Measurements from ENCODE around the gene MN1.

MN1 gene

DNA sequence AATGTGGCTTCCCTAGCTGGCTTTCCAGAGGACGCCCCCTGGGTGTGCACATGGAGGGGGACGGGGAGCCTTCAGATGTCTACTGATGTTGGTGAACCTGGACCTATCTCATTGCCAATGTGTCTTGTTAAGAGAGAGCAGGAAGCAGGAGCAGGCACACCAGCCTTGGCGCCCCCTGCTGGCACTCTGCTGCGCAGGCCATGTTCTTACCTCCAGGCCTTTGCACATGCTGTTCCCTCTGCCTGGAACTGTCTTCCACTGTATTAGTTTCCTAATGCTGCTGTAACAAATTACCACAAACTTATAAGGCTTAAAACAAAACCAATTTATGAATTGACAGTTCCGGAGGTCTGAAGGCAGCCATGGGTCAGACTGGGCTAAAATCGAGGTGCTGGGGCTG, 23.6 kb upstream of the MN1 start:
- peak; percentile 45 for DNase-seq

GRCh38 chr22:27823221-27823620, 21.7 kb upstream of the MN1 start:
- DNase-seq = no peak

DNA sequence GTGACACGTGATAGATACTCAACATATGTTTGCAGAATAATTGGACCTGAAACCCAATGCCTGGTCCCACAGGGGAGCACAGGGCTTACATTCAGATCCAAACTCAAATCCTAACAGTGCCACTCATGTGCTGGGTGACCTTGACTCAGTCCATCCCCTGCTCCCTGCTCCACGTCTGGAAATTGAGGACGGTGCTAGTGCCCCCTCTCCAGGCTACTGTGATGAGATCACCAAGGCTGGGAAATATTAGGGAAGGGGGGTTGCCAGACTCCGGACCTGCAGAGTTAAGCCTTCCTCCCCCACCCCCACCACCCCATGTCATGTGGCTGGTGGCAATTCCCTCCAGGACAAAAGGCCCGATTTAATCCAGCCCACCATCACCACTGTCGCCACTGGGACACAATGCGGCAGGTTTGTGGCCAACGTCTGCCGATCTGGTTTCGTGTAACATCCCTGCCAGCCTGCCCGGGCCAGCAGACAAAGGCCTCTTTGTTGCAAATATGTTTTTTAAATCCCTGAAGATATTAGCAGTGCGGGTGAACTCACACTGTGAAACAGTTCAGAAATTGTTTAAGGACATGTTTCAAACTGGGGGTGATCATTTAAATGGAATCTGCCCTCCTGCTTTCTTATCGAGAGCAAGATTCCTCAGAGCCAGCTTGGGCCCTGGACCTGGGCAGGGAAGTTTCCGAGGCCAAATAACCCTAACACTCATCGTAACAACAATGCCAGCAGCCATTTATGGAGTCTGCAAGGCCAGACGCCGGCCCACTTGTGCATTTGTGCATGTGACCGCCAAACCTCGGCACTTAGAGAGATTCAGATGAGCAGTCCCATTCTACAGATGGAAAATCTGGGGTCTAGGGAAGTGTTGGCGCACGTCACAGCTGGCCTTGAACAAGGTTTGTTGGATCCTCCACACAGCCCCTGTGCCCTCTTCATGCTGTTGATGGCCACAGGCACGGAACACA, 19.6 kb upstream of the MN1 start:
- DNase-seq = no peak

DNA sequence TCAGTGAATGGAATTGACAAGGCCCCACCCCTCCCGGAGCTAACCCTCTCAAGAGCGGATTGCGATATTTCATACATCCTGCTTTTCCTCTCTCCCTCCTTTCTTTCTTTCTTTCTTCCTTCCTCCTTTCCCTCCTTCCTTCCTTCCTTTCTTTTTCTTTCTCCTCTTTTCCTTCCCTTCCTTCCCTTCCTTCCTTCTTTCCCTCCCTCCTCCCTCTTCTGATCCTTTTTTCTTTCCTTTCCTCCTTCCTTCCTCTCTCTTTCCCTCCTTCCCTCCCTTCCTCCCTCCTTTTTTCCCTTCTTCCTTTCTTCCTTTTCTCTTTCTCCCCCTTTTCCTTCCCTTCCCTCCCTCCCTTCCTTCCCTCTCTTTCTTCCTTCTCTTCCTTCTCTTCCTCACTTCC, 15.0 kb upstream of the MN1 start:
- DNase-seq = no peak

- DNase-seq = no peak
Observed at GRCh38 chr22:27815826-27816530, 14.4 kb upstream of the MN1 start.

GRCh38 chr22:27814993-27815392, 13.4 kb upstream of the MN1 start:
- DNase-seq = no peak

- DNase-seq = no peak
Observed at GRCh38 chr22:27811778-27812177, 10.2 kb upstream of the MN1 start.

DNA sequence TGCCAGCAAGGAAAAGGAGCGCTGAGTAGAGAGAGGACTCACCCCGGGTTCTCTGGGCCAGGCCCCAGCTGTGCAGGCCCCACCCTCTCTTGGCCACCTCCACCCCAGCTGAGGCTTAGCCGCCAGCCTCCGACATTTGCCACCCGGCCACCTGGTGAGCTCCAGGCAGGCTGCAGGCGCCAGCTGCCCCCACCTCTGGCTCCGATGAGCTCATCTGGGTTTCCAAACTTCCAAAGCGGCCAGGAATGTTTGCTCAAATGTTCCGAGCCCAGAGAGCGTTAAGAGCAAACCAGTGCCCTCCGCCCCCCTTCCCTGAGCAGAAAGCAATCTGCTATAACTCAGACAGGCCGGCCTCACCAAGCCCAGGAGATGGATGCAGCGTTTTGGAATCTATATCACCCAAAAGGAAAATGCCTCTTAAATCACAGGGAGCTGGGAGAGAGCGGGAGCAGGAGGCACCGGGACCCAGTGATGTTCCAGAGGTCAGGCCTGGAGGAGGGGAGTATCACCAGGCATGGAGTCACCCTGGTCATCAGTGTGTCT, 9.1 kb upstream of the MN1 start:
- DNase-seq = no peak

- DNase-seq = no peak
Observed at GRCh38 chr22:27809700-27810608, 8.4 kb upstream of the MN1 start.

- no peak for DNase-seq
Observed at GRCh38 chr22:27809226-27809603, 7.7 kb upstream of the MN1 start.

DNA sequence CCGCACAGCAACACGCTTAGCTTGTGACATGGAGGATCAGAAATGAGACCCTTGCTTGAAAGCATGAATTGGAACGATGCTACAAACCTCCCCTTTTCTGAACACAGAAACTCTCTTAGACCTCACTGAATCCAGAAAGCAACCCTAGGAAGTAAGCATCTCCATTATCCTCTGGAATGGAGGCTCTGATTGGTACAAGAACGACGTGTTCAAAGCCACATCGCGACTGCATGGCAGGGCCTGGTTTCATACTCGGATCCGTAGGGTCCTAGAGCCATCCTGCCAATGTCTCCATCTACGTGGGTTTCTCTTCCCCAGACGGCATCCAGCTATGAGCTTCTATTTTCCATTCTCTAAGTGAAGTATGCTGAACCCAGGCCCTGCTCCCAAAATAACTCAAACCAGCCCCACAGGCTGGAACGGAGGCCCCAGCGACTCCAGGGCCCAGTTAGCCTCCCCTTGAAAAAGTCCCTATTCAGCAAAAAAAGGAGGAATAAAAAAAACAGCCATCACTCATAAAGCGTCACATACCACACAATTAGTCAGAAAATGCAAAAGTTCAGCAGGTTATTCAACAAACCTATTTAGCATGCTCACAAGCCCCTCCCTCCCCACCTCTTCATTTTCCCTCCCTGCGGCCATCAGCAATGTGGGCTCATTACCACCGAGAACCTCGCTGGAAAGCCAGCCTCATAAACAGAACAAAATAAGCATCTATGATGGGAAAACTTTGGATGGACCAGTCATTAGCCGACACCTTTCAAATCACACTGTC, 7.1 kb upstream of the MN1 start:
- no peak for DNase-seq

- DNase-seq = no peak
Observed at GRCh38 chr22:27805841-27806240, 4.3 kb upstream of the MN1 start.

- DNase-seq = peak; percentile 39
Observed at GRCh38 chr22:27804470-27805297, 3.1 kb upstream of the MN1 start.

DNA sequence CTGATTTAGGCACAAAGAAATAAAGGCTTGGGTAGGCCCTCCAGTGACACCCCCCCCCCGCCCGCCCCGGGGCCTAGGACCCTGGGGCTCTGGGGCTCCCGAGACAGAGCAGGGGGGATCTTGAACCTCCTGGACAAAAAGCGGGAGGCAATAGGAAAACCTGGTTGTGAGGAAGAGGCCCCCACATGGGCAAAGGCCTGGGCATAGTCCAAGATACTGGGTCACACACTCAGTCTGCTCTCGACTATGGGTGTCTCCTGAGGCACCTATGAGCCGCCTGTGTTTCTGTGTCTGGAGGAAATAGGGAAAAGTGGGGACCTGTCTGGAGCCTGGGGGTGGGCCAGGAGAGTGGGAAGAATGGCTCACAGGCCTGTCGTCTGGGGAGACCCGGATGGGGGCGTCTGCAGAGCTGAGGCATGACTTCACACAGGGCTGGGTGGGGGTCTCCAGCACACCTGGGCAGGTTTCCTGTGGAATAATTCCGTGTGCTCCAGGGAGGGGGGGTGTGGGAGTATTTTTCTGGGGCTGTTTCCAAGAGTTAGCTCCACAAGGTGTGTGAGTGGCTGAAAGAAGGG, 2.4 kb upstream of the MN1 start:
- no peak for DNase-seq

GRCh38 chr22:27802346-27803073, 954 bp upstream of the MN1 start:
- no peak for DNase-seq

- DNase-seq = peak; percentile 33
Observed at GRCh38 chr22:27801202-27801615, 347 bp downstream of the MN1 start.

DNA sequence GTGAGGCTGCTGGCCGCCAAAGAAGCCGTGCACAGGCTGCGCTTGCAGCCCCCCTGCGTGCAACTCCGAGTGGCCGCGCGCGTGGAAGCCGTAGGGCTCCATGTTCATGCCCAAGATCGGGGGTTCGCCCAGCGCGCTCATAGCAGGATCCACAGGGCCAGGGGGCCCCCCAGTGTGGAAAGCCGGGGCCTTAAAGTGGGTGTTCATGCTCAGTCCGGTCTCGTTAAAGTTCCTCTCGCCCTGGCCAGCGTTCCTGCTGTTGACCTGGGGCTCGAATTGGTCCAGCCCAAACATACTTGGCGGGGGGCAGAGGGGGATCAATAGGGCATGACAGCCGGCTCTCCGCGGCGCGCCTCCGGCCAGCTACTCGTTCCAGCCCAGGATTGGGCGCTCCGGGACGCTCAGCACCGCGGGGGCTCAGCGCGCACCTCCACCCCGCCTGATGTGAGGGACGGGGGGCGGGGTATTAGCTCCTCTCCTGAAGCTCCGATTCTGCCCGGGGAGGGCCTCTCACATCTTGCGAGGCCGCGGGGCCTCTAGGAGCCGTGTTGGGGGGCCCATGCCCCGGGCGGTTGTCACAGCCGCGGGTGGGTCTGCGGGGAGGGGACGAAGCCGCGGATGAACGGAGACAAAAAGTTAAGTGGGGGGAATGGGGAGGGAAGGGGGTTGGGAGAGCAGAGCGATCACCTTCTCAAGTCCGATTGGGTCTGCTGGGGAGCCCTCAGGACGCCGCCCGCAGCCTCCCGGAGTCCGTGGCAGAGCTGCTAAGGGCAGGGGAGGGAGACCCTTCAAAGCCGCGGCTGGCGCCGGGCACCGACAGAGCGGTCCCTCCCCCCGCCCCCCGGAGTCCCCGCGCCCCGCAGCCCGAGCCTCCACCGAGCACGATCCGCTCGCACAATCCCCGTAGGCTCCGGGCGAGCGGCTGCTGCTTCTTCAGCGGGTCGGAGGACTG, 1.0 kb downstream of the MN1 start:
- DNase-seq = no peak

DNA sequence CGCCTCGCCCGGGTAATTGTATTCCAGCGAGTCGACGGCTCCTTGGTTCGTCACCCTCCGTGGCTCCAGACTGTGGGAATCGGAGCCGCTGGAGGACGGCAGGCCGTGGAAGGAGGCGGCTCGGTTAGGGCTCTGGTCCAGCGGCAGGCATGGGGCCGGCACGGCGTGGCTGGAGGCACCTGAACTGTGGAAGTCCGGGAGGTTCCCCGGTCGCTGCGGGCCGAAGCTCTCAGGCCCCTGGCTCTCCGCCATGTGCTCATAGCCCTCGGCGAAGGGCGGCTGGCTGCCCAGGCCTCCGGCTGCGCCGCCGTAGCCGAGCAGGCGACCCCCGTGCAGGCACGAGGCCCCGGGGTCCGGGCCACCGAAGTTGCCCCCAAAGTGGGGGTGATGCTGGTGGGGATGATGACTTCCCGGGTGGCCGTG, 1.7 kb downstream of the MN1 start:
- no peak for DNase-seq

Data from activated CD4-positive, CD25-positive, alpha-beta regulatory T cell treated with anti-CD3 and anti-CD28 coated beads, Interleukin-2, amount 50 U/mL, for 72 hours (primary cell).